GM13976 (cell line): ENCODE results near the gene STK11IP.

Source experiments
- DNase-seq: peaks from one replicate; pipeline ENCODE4 v3.0.0; 2012; ENCODE audit warnings: low spot score
- CTCF ChIP-seq: IDR thresholded peaks from 2 replicates; pipeline ENCODE4 v1.5.1; 2012; ENCODE audit warnings: borderline replicate concordance, mild to moderate bottlenecking; ENCODE audit not compliant: insufficient read depth; ENCODE audit errors: extremely low read depth, missing control alignments, control extremely low read depth
- in situ Hi-C: fragments of 300-500 bp; cut with MboI; formaldehyde crosslinking; loops from one replicate; pipeline ENCODE4 v1.12.0; 2022; ENCODE audit warnings: low sequenced_read_pairs, mixed read lengths, inconsistent platforms; ENCODE audit not compliant: unreplicated experiment

STK11IP gene

GRCh38 chr2:219553463-219553963 lies 44.1 kb upstream of the STK11IP start:
- no peak for TF ChIP-seq CTCF
- in situ Hi-C loops, result no loop called here
- no peak for DNase-seq

GRCh38 chr2:219554350-219554749 lies 43.3 kb upstream of the STK11IP start:
- DNase-seq, result no peak
- in situ Hi-C loops, result no loop called here
- TF ChIP-seq CTCF, result no peak

GRCh38 chr2:219555956-219556355 lies 41.7 kb upstream of the STK11IP start:
- TF ChIP-seq CTCF, result no peak
- no peak for DNase-seq
- in situ Hi-C loops, result no loop called here

GRCh38 chr2:219556413-219556812 lies 41.2 kb upstream of the STK11IP start:
- in situ Hi-C loops, result no loop called here
- no peak for TF ChIP-seq CTCF
- DNase-seq, result no peak

- in situ Hi-C loops, result no loop called here
- no peak for TF ChIP-seq CTCF
- no peak for DNase-seq
Measured at GRCh38 chr2:219557320-219557719, 40.3 kb upstream of the STK11IP start.

GRCh38 chr2:219557791-219558785 lies 39.6 kb upstream of the STK11IP start:
- TF ChIP-seq CTCF, result no peak
- no peak for DNase-seq
- in situ Hi-C loops, result no loop called here
